T47D (cell line): ENCODE results near the gene EMID1.

Experiments
- DNase-seq, 2 experiments: peaks; one replicate each; pipeline versions ENCODE4 v3.0.0 to v3.0.0-alpha.2; 2011 to 2012; ENCODE audit warnings: low read depth in 1 of 2, low spot score in 1 of 2
- JUND ChIP-seq: IDR thresholded peaks from 2 replicates; pipeline ENCODE4 v1.6.1; 2012; ENCODE audit warnings: low read depth
- in situ Hi-C: cut with HindIII; loops from 2 replicates; pipeline ENCODE4 v1.10.0; 2016; ENCODE audit warnings: low sequenced_read_pairs, low pct_unique_long_range_greater_than_20kb

Gene EMID1

GRCh38 chr22:29205594-29206371, at the start of gene EMID1:
EMID1 (plus strand) TSS chr22:29205896; CDS start chr22:29206039, 143 bp downstream.
- TF ChIP-seq JUND: no peak
- DNase-seq: peak; percentile 37 to 51
- in situ Hi-C loops: no loop called here

GRCh38 chr22:29155966-29156365, 49.7 kb upstream of the EMID1 start:
- no peak for DNase-seq
- TF ChIP-seq JUND: no peak
- in situ Hi-C loops: no loop called here

GRCh38 chr22:29156507-29156906, 49.2 kb upstream of the EMID1 start:
- peak in 1 of 2 experiments; percentile 15 for DNase-seq
- no peak for TF ChIP-seq JUND
- in situ Hi-C loops: no loop called here

GRCh38 chr22:29157759-29158535, 47.7 kb upstream of the EMID1 start:
- peak in 1 of 2 experiments; percentile 38 for DNase-seq
- in situ Hi-C loops: no loop called here
- TF ChIP-seq JUND: no peak

GRCh38 chr22:29158546-29158945, 47.1 kb upstream of the EMID1 start:
- in situ Hi-C loops: no loop called here
- no peak for TF ChIP-seq JUND
- no peak for DNase-seq

- in situ Hi-C loops: no loop called here
- TF ChIP-seq JUND: no peak
- DNase-seq: no peak
These were observed 41.9 kb upstream of the EMID1 start for GRCh38 chr22:29163808-29164207.

- in situ Hi-C loops: no loop called here
- no peak for DNase-seq
These were observed 40.2 kb upstream of the EMID1 start for GRCh38 chr22:29165321-29166060.

GRCh38 chr22:29166180-29166579, 39.5 kb upstream of the EMID1 start:
- no peak for TF ChIP-seq JUND
- in situ Hi-C loops: no loop called here
- no peak for DNase-seq

More at GRCh38 chr22:29165321-29166060, 40.2 kb upstream of the EMID1 start:
- TF ChIP-seq JUND: no peak

GRCh38 chr22:29167032-29167911, 38.4 kb upstream of the EMID1 start:
- no peak for DNase-seq
- in situ Hi-C loops: no loop called here
- no peak for TF ChIP-seq JUND

GRCh38 chr22:29171721-29172120, 34.0 kb upstream of the EMID1 start:
- DNase-seq: no peak
- TF ChIP-seq JUND: no peak
- in situ Hi-C loops: no loop called here

GRCh38 chr22:29172216-29172615, 33.5 kb upstream of the EMID1 start:
- no peak for TF ChIP-seq JUND
- no peak for DNase-seq
- in situ Hi-C loops: no loop called here
